ENCODE measurements around the gene APOL3.
"Not testable (repeated sequence)": the region's sequence is repeated elsewhere in the genome, so short reads cannot be mapped to it uniquely, and the experiment has no call there.

APOL3 gene

DNA sequence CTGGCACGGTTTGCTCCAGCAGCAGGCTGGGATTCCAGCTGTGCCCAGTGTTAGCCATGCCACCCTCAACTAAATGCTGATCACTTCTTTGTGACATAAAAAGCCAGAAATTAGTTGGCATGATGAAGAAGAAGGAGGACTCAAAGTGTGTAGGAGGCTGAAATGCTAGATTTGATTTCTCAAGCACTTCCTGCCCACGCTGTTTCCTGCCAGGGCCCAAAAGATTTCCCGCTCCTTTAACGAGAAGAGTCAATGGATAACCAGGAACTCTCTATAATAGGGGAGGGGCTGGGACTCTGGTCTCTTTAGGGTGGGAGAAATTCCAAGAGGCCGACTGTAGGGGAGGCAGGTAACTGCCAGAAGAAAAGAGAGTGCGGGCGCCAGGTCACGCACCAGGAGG lies 26.4 kb downstream of the APOL3 start:
- no peak for DNase-seq (ENCODE audit: low spot score)

DNA sequence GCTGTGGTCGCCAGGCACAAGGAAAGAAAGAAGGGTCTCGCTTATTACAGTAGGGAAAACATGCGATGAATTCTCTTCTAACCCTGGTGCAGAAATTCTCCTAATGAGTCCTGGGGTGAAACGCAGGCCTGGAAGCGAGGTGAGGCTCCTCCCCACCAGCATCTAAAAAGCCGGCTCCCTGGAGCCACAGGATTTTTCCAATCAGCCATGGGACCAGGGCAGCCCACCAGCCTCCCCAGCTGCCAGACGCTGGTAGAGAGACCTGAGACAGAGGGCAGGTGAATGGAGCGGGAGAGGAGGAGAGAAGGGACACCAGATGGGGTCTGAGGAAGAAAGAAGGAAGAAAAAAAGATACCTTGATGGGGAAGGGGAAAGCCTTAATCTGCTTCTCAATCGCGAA lies 28.6 kb downstream of the APOL3 start:
- DNase-seq (ENCODE audit: low spot score): no peak

DNA sequence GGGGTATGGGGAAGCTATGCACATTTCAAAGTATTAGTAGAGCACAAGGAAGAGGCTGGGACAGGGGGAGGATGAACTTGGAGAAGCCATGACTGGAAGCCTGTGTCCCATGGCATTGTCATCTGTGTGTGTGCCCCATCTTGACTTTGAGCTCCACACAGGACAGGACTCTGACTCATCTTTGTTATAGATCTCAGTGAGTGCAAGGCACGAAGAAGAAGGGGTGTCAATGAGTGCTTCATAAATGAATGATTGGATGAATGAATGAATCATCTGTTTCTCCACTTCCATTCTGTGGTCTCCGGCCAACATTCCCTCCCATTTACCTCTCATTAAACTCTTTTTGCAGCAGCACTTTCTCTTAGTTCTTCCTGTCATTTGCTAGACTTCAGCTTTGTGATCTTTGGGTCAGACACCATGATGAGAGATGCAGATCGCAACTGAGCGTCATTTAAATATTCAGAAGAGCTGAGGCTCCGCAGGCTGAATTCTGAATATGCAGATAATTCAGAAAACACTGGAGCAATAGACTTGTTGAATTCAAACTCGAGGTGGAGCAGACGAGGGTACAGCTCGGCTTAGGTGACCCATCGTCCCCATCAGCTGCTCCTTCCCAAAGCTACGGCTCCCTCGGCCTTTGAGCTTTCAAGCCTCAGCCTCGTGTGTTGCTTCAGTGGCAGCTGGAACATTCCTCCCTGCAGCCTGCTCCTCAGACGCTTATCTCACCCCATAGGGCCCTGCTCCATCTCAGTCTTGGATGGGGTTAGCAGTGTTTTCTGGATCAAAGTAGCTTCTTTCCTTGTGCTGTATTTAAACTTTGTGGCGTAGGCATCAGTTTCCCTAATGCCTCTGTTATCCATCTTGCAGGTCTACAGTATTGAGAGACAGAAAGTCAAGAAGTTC lies 30.8 kb downstream of the APOL3 start:
- no peak for DNase-seq (ENCODE audit: low spot score)

DNA sequence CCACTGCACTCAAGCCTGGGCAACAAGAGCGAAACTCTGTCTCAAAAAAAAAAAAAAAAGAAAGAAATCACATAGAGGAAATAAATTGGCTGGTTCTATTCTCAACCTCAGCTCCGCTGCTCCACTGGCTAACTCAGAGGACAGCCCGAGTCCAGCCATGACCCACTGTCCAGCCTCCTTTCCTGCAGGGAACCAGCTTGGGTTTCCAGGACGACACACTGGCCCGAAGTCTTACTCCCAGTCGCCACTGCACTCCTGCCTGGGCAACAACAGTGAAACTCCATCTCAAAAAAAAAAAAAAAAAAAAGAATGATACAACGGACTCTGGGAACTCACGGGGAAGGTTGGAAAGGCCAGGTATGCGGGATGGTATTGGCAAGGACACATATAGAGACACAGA lies 31.5 kb downstream of the APOL3 start:
- no peak for DNase-seq (ENCODE audit: low spot score)

DNA sequence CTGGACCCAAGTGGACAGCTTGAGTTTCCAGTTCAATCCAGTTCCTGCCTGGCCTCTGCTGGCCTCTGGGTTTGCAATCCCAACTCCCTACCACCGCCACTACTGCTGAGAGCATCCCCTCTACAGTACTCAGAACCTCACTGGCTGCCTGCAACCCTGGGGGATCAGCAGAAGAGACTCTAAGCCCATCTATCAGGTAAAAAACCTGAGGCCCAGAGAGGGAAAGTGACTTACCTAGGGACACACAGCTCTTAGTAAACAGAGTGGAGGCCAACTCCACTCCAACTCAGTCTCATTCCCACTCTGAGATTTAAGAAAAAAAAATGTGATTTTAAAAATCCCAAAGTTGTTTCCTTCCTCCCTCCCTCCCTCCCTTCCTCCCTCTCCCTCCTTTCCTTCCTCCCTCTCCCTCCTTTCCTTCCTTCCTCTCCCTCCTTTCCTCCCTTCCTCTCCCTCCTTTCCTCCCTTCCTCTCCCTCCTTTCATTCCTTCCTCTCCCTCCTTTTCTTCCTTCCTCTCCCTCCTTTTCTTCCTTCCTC lies 34.5 kb downstream of the APOL3 start:
- no peak for DNase-seq (ENCODE audit: low spot score)

DNA sequence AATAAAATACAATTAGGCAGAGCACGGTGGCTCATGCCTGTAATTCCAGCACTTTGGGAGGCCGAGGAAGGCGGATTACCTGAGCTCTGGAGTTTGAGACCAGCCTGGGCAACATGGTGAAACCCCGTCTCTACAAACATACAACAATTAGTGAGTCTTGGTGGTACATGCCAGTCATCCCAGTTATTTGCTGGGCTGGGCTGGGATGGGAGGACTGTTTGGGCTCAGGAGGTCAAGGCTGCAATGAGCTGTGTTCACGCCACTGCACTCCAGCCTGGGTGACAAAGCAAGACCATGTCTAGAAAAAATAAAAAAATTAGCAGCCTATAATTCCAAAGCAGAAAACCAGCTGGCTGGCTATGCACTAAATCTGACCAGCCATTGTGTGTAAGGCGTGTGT lies 35.1 kb downstream of the APOL3 start:
- DNase-seq (ENCODE audit: low spot score): no peak

DNA sequence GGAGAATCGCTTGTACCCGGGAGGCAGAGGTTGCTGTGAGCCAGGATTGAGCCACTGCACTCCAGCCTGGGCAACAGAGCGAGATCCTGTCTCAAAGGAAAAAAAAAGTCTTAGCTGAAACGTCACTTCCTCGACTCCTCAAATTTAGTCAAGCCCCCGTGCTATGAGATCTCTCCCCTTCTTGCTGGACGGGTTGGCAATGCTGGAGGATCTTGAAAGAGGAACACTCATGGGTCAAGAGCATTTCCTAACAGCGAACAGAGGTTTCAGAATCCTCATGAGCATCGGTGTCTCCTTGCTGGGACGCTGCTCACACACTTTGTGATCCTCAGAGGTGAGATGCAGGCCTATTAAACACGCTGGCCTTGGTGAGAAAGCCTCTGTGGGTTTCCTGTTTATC lies 35.9 kb downstream of the APOL3 start:
- no peak for DNase-seq (ENCODE audit: low spot score)

DNA sequence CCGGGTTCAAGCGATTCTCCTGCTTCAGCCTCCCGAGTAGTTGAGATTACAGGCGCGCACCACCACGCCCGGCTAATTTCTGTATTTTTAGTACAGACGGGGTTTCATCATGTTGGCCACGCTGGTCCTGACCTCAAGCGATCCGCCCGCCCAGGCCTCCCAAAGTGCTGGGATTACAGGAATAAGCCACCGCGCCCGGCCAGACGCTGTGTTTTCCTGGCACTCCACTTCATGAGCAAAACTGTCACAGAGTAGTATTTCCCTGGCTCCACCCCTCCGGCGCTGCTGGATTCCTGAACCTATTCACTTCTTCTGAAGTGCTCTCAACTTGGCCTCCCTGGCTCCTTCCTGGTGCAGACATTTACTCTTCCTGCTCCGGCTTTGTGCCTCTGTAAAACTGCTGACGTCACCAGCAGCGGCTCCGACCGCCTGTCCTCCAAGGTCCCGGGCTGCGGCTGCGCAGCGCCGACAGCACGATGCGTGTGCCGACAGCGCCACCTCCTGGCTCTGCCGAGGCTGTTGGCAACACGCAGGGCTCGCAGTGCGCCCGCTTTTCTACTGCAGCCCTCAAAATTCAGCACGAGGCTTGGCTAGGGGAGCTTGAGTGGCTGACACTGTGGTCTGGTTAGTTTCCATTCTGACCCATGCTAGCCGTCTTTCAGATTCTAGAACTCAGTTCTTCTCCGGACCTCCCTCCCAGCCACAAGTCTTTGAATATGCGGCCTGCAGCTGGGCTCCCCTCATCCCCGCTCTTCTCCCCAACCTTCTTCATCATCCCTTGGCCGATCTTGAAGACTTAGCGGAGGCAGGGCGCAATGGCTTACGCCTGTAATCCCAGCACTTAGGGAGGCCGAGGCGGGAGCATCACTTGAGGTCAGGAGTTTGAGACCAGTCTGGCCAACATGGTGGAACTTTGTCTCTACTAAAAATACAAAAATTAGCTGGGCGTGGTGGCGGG lies 36.6 kb downstream of the APOL3 start:
- DNase-seq (ENCODE audit: low spot score): peak; percentile 94

DNA sequence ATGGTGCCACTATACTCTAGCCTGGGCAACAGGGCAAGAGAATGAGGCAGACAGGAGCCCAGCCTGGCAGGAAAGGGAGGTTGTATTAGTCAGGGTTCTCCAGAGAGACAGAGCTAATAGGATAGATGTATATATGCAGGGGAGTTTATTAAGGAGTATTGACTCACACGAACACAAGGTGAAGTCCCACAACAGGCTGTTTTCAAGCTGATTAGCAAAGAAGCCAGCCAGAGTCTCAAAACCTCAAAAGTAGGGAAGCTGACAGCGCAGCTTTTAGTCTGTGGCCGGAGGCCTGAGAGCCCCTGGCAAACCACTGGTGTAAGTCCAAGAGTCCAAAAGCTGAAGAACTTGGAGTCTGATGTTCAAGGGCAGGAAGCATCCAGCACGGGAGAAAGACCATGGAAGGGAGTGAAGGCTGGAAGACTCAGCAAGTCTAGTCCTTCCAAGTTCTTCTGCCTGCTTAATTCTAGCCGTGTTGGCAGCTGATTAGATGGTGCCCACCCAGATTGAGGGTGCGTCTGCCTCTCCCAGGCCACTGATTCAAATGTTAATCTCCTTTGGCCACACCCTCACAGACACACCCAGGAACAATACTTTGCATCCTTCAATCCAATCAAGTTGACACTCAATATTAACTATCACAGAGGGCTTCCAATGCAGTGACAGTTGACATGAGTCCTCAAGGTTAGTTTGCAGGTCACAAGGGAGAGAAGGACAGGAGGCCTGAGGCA lies 39.8 kb downstream of the APOL3 start:
- not testable (repeated sequence) for DNase-seq (ENCODE audit: low spot score)

DNA sequence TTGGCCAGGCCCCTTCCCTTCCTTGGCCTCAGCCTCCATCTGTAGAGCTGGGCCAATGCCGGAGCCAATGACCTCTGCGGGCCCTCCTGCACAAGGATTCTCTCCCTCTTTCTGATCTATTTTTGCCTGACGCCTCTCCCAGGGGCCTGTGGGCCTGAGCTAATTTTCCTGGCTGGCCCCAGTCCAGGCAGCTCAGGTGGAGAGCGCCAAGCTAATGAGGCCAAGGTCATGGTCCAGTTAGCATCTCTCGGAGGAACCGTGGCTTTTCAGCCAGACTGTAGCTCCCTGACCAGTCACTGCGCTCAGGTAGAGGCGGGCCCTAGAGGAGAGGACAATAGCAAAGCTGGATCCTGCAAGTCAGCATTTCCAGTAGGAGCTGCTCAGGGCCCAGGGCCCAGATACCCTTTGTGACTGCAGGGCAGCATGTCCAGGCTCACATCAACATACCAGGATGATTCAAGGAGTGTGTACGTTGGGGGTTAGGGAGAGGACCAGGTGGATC lies 43.5 kb downstream of the APOL3 start:
- no peak for DNase-seq (ENCODE audit: low spot score)

DNA sequence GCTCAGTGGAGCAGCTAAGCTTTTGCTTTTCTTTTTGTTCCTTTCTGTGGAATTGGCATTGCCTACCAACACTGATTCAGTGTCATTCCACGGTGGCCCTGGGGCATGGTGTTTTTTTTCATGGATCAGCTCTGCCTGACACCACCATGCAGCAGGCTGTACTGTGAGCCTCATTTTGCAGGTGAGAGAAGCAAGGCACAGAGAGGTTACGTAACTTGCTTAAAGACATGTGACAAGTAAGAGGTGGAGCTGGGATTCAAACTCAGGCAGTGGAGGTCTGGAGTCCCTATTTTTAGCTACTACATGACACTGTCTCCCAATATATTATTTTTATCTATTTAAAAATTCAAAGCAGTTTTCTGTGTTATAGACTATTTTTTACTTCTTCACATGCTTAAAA lies 44.4 kb downstream of the APOL3 start:
- DNase-seq (ENCODE audit: low spot score): no peak

DNA sequence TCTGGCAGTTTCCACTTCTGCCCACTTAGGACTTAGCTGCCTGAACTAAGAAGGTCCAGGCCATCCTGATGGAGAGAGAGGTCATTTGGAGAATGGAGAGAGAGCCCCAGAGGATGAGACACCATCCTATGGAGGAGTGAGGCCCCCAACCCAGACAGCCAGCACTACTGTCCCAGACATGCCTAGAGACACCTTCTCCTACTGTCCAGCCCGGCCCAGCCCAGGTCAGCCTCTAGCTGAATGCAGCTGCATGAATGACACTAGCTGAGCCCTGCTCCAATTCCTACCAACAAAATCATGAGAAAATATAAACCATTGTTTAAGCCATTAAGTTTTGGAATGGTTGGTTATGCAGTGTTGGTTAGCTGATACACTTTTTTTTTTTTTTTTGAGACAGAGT lies 47.4 kb downstream of the APOL3 start:
- no peak for DNase-seq (ENCODE audit: low spot score)

DNA sequence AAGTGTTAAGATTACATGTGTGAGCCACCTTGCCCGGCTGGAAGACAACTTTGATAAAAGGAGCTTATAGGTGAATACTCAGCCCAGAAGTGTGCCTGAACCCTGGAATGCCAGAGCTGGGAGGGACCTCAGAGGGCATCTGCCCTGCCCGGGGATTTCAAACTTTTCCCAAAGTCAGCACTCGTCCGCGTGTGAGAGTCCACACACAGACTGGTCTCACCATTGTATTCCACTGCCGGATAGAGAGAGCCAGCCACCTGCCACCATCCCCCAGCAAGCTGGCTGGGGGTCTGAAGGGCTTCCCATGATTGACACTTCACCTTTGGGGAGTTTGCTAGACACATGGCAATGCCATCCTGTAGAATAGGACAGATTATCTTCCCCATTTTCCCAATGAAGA lies 49.2 kb downstream of the APOL3 start:
- no peak for DNase-seq (ENCODE audit: low spot score)

DNA sequence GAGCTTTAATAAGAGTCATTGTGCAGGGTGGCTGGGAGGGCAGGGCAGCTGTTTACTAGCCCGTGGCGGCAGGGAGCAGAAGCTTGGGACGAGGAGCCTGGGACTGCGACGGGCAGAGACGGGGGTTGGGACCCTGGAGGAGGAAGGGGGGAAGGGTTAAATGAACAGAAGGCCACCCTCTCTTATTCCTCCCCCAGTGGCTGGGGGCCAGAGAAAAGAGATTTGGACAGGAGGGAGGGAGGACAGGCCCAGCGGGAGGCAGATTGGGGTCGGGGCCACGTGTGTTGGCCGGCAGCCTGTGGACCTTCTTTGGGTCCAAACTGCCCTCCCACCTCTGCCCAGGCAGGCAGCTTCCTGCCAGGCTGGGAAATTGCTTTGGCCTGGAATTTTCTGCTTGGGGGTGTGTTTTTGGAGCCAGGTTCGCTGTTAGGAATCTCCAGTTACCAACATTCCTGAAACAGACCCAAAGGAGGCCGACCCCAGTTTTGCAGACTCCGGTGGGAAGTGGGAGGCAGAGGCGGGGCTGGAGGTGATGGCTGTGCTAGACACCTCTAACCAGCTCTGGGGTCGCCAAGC lies 50.2 kb downstream of the APOL3 start:
- DNase-seq (ENCODE audit: low spot score): no peak

DNA sequence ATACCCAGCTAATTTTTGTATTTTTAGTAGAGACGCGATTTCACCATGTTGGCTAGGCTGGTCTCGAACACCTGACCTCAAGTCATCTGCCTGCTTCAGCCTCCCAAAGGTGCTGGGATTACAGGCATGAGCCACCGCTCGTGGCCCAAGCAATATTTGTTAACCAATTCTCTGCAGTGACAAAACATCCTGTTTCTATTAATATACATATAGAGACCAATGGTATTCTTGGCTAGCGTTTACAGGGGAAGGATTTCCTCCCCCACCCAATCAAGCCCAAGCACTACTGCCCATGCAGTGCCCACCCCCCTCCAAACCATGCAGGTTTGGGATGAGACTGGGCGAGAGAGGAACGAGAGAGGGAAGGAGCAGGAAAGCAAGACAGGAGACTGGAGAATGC lies 53.1 kb downstream of the APOL3 start:
- DNase-seq (ENCODE audit: low spot score): no peak

DNA sequence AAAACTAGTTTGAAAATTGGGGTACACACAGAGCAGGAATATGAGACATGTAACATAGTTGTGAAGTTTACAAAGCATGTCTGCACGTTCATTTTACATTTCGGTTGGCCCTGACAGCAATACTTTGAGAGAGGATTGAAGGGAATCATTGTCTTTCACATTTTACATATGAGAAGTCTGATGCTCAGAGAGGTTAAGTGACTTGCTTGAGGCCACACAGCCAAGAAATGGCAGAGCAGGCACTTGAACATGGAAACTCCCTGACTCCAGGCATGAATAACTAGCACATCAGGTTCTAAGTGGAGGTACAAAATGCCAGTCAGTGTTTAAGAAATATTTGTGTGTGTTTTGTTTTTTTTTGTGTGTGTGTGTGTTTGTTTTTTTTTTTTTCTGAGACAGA lies 53.6 kb downstream of the APOL3 start:
- DNase-seq (ENCODE audit: low spot score): no peak

DNA sequence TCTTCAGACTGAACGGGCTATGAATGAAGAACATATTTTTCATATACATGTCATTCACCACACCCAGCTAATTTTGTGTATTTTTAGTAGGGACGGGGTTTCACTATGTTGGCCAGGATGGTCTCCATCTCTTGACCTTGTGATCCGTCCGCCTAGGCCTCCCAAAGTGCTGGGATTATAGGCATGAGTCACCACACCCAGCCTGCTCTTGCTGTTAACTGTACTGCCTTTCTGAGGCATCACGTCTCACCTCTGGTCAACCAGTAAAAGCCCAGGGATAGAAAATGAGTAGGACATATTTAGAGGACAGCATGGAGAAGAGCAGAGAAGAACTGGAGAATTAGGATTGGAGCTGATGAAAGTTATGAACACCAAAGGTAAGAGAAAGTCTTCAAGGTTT lies 55.6 kb downstream of the APOL3 start:
- DNase-seq (ENCODE audit: low spot score): no peak

DNA sequence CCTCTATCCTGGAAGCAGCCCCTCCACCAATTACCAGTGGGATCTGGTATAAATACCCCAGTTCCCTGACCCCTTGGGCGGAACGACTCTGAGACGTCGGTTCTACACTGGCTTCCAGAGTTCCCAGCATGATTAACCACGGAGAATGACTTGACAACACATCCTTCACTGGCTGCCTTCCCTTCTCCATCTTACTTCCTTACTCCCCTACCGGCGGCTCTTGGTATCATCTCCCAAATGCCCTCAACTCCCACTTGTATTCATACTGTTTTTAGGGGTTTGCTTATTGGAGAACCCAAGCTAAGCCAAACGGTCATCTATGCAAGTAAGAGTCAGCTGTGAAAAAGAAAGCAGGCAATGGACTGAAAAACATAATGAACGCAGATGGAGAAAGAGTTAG lies 56.1 kb downstream of the APOL3 start:
- no peak for DNase-seq (ENCODE audit: low spot score)

DNA sequence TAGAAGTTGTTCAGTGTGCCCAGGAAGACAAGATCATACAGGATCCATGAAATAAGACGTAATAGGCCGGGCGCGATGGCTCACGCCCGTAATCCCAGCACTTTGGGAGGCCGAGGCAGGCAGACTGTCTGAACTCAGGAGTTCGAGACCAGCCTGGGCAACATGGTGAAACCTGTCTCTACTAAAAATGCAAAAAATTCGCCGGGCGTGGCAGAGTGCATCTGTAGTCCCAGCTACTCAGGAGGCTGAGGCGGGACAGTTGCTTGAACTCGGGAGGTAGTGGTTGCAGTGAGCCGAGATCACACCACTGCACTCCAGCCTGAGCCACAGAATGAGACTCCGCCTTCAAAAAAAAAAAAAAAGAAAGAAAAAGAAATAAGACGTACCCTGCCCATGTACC lies 56.7 kb downstream of the APOL3 start:
- DNase-seq (ENCODE audit: low spot score): no peak

DNA sequence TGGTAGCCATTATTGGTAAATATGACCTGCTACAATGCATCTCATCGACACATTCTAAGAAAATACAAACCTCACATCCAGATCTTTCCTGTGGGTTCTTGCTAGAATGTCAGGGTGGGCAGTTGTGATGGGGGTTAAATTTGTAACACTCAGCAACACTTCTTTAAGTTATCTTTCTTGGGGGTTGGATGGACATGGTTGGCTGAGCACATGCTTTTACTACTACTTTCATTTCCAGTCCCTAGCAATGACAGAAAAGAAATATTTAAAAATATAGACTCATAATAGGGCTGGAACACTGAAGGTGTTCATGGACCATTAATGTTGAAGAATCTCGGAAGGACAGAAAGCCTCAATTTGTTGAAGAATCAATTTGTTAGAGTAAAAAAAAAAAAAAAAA lies 57.6 kb downstream of the APOL3 start:
- no peak for DNase-seq (ENCODE audit: low spot score)

DNA sequence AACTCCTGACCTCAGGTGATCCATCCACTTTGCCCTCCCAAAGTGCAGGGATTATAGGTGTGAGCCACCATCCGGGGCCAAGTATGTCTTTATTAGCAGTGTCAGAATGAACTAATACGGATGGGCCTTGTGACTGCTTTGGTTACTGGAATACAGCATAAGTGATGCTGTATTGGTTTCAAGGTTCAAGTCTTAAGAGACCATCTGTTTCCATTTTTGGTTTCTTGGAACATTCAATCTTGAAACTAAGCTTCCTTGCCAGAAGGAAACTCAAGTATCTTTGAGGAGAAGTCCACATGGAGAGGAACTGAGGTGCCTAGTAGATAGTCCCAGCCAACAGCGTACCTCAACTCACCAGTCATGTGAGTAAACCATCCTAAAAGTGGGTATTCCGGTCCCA lies 58.8 kb downstream of the APOL3 start:
- no peak for DNase-seq (ENCODE audit: low spot score)

DNA sequence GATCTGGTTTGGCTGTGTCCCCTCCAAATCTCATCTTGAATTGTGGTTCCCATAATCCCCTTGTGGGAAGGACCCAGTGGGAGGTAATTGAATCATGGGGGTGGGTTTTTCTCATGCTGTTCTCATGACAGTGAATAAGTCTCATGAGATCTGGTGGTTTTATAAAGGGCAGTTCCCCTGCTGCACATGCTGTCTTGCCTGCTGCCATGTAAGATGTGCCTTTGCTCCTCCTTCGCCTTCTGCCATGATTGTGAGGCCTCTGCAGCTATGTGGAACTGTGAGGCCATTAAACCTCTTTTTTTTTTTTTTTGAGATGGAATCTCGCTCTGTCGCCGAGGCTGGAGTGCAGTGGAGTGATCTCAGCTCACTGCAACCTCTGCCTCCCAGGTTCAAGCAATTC lies 59.6 kb downstream of the APOL3 start:
- DNase-seq (ENCODE audit: low spot score): not testable (repeated sequence)
